Measurements from ENCODE around the gene TFF3.

The TFF3 gene

DNA sequence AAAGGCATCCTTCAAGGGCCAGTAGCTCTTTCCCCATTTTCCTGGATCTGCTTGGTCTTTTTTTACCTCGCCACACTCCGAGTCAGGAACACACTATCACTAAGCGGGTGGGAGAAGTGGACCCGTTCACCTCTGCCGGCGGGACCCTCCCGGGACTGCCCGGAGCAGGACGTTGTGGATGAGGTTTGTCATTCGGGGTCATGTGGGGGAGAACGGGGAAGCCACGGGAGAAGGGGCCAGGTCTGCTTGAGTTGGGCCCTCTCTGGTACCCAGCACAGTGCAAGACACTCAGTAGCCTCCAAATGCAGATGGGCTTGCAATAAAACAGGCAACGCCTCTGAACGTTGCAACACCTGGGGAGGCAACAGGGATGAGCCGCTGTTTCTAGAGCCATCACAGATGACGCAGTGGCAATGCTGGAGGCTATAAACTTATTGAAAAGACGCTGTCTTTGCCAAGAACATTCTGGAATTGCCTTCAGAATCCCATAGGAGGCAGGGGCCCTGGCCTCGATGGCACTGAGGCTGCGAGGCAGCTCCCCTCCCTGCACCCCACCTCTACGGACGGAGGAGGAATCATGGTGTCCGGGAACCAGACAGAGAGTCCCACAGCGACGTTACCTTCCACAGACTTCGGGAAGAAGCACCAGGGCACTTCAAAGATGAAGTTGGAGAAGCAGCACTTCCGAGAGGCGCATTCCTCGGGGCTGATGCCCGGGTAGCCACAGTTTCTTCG is 31.8 kb upstream of the TFF3 start:
- no peak for DNase-seq (ENCODE audit: low spot score)

DNA sequence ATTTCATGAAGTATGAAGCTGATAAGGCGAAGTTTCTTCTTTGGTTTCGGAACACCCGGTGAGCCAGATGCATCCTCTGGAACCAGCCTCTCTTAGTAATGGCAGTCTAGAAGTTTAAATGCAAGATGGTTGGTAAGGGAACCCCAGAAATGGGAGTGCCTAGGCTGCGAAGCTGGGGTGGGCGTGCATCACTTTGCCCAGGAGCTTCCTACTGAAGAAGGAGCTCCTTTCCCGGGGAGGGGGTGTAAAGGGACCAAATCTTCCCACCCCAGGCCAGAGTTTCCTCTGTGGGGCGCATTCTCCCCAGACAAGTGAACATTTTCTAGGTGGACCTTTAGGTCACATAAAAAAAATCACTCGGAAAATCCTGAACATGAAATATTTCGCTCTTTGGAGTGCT is 31.2 kb upstream of the TFF3 start:
- no peak for DNase-seq (ENCODE audit: low spot score)

DNA sequence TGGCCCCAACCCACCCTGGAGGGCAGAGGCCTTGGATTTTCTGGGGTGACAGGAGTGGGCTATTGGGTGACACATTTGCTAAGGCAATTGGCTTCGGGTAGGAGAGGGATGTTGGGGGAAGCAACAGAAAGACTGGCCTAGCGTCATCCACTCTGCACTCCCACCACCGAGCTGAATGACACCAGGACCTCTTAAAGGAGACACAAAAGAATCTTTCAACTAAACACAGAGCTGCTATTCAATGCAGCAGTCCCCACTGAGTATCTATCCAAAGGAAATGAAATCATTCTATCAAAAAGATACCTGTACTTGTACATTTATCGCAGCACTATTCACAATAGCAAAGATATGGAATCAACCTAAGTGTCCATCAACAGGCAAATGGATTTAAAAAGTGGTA is 29.4 kb upstream of the TFF3 start:
- no peak for DNase-seq (ENCODE audit: low spot score)

DNA sequence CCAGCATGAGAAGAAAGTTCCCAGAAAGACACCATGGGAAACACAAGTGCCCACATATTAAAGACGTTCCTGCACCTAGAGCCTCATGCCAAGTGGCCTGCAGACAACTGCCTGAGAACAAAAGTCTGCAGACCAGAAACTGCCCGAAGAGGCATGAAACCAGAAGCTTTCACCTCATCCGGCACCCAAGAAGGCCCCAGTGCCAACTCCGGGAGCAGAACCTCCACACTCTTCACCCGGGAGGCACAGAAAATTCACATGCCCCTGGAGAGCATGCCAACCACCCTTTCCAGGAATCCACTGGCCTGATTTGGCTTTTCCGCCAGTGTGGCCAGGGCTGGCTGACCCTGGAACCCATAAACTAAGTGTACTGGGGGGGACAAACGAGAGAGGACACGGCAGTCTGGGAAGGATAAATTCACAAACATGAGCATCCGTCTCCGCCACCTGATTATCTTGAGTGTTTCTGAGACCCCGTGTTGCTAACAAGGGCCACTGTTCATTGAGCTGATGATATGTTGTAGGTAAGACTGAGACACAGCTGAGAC is 28.8 kb upstream of the TFF3 start:
- DNase-seq (ENCODE audit: low spot score): no peak

DNA sequence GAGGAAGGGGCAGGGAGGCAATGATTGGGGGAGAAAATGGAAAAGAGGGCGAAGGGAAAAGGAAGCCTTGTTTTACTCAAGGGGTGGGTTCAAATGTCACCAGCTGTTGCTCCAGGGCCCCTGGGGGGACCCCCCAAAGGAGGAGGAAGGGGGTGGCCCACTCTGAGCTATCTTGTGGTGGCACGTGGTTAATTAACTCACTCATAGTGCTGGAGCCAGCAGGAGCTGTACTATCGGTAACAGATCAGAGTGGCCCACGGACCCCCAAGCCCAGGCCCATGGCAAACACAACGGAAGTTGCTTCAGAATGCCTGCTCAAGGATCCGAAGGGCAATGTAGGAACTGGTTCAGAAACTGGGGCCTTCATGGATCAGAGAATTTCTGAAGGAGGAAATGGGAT is 28.3 kb upstream of the TFF3 start:
- DNase-seq (ENCODE audit: low spot score): no peak

DNA sequence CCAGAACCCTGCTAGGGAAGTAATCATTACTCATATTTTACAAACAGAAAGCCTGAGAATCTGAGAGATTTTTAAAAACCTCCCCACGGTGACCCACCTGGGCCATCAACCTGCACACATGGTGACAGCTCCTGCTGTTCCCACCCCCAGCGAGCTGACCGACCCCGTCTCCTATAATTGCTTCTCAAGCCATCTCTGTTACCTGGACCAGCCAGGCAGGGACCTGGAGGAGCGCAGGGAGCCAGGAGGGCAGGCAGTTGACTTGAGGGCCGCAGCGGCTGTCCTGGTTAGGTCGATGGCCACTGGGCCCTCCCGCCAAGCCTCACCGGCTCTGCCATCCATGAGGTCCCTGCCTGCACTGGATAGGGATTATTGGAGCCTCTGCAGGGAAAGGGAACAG is 27.9 kb upstream of the TFF3 start:
- DNase-seq (ENCODE audit: low spot score): no peak

DNA sequence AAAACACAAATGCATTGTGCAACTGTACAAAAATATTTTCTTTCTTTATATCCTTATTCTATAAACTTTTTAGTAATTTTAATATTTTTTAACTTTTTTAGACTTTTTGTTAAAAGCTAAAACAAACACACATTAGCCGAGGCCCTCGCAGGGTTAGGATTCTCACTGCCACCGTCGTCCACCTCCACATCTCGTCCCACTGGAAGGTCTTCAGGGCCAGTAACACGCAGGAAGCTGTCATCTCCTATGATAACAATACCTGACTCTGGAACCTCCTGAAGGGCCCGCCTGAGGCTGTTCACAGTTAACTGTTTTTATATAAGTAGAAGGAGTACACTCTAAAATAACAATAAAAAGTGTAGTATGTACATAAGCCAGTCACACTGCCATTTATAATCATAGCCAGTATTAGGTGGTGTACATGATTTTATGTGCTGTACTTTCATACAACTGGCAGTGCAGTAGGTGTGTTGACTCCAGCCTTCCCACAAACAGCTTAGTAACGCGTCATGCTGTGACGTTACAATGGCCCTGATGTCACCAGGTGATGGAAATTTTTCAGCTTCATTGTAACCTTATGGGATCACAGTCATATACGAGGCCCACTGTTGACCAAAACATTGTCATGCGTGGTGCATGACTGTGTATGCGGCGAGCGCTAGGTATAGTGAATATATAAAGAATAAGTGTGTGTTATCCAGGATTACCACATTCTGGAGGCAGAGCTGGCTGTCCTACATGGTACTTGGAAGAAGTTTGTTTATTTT is 26.8 kb upstream of the TFF3 start:
- DNase-seq (ENCODE audit: low spot score): no peak

DNA sequence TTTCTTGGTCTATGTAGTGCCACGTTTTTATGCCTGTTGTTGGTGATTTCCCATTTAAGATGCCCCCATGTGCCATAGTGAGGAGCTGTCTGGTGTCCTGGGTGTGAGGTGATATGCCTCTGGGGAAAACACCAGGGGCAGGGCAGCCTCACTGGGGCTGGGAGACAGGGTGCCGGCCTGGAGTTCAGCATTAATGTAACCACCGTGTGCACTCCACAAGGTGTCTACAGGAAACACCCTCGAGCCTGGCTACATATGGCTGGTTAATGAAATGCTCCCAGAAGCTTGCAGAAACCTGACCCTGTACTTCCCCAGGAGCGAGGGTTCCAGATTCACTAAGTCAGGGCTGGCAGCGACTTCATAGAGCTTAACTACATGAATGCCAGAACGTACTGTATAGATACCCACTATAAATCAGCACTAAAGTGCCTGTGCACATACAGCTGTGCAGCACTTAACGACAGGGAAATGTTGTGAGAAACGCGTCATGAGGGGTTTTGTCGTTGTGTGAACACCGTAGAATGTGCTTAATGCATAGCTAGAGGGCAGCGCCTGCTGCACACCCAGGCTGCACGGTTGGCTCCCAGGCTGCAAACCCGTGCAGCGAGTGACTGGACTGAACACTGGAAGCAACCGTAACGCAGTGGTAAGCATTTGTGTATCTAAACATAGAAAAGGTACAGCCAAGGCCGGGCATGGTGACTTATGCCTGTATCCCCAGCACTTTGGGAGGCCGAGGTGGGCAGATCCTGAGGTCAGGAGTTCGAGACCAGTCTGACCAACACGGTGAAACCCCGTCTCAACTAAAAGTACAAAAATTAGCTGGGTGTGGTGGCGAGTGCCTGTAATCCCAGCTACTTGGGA is 25.2 kb upstream of the TFF3 start:
- DNase-seq (ENCODE audit: low spot score): no peak

DNA sequence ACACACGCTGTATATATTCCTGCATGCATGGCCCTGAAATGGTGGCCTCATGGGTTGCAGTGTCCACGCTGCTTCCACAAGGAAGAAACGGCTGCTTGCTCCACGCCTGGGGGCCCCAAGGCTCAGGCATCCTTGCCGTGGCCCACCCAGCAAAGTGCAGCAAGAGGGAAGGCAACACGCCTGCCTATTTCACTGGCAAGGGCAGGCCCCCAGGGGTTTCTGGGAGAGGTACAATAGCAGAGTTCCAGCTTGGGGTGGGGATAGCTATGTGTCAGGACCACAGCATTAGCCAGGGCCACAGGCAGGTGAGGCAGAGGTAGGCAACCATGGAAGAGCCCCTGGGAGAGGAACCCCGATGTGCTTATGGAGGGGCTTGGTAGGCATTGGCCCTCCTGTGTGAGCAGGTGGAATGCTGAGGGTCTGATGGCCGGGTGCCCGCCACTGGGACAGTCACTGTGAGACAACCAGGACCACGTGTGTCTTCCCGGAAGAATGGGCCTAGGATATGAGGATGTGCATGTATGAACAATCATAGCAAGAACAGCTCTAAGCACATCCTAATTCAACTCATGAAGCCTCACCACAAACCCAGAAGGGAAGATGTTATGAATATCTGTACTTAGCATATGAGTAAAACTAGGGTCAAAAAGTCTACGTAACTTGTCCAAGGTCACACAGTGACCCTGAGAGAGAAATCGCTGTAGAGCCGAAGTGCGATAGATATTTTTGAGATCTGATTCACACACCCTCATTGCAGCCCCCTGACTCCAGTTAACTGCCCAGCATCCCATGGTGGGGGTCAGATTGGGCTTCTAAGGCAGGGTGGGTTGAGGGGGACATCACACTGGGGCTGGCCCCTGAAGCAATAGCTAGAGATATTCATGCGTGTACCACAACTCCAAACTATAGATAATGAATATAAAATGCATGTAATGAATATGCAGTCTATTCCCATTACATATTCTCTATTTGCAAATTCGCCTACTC is 23.8 kb upstream of the TFF3 start:
- DNase-seq (ENCODE audit: low spot score): no peak

DNA sequence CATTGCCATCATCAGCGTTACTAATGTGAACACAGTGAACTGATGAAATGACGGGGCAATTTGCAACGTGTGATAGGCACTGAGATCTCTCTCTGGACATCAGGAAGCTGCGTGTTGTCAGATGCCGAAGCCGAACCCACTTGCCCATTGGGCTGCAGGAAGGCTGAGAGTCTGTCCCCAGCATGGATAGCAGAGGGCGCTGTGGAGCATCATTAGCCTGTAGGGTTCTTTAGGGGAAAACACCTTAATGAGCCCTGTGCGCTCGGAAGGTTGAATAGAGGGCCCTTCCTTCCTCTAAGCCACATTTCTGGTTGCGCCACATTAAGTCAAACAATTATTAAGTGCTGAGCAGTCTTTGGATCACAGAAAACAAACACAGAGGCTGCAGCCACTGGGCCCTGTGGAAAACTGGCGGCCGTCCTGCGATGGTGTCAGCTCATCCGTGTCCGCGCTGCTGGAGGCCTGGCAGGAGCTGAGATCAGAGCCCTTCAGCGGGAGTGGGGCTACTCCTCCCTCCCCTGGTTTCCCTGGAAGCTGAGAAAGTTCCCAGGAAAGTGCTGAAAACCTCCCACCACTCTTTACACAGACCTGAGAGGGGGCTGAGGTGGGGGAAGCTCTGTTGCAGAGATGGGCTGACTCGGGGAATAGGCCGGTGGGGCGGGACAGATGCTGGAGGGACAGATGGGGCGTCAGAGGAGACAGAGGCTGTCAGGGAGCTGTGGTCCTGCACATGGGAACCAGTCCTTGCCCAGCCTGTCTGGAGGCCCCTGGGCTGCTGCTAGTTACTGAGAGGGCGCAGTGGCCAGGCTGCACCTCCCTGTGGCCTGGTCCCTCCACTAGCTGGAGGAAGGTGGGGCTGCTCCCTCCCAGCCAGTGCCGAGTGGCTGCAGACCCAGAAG is 22.9 kb upstream of the TFF3 start:
- peak; percentile 54 for DNase-seq (ENCODE audit: low spot score)

DNA sequence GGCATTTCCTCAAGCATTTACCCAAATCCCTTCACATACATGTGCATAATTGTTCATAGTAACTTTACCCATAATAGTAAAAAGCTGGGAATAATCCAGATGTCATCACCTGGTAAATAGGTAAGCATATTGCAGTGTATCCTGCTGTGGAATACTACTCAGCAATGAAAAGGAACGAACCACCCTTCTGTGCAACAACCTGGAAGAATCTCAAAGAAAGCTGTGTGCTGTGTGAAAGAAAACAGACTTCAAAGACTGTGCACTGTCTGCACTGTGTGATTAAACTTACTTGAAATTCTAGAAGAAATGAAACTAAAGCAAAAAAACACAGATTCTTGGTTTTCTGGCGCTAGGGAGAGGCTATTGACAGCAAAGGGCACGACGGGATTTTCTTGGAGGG is 22.1 kb upstream of the TFF3 start:
- no peak for DNase-seq (ENCODE audit: low spot score)

DNA sequence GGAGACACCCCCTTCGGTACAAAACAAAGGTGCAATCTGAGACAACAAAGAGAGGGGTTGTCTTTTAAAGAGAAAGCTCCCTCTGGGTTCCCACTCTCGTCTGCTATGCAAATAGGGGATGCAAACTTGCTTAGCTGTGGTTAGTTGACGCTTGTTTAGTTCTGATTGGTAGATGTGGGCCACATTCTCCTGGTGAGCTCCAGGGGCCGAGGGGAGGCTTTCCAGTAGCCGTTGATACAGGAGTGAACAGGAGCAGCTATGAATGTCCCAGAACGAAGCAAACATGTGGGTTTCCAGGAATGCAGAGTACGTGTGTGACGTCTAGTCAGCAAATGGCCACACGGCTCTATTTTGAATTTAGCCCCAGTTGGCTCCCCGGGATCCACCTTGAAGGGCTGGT is 20.8 kb upstream of the TFF3 start:
- DNase-seq (ENCODE audit: low spot score): peak; percentile 84

DNA sequence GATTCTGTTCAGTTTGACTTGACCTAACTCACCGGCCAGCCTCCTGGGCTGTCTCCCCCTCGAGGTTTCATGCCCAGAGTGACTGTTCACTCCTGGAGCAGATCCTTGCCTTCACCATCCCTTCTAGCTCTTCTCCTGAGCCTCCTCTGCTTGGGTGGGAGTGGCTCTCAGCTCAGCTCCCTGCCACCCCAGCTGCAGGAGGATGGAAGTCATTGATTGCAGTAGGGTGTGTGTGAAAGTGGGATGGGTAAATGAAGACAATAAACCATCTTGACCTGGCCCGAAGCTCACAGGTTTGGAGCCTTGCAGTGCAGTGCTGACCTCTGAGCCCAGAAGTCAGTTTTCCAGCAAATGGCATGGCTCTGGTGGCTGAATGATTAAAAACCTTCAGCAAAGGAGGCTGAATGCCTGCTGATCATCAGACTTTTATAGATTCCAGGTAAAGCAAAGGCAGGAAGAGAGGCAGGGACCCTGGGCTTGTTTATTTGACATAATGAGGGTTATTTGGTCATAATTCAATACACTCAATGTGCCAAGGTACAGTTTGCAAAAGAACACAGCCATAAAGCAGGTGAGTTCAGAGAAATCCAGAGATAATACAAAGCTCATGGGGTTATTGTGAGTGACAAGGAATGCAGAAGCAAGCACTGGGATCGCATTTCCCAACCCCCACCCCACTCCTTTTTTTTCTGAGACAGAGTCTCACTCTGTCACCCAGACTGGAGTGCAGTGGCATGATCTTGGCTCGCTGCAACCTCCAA is 17.5 kb upstream of the TFF3 start:
- DNase-seq (ENCODE audit: low spot score): no peak

DNA sequence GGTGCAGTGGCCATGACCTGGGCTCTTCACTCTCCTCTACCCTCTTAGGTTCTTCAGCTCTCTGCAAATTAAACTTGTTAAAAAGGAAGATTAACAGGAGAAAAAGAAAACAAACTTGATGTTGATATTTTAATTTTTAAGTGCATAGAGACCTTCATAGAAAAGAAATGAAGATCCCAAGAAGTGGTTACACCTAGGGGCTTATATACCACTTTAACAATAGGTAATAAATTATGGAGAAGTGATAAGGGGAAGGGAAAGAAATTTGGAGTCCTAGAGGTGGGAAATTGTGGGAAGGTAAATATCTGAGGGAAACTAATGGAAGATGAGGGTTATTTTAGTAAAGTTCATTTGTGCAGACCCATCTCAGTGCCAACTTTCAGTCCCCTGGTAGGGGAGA is 16.5 kb upstream of the TFF3 start:
- DNase-seq (ENCODE audit: low spot score): no peak

DNA sequence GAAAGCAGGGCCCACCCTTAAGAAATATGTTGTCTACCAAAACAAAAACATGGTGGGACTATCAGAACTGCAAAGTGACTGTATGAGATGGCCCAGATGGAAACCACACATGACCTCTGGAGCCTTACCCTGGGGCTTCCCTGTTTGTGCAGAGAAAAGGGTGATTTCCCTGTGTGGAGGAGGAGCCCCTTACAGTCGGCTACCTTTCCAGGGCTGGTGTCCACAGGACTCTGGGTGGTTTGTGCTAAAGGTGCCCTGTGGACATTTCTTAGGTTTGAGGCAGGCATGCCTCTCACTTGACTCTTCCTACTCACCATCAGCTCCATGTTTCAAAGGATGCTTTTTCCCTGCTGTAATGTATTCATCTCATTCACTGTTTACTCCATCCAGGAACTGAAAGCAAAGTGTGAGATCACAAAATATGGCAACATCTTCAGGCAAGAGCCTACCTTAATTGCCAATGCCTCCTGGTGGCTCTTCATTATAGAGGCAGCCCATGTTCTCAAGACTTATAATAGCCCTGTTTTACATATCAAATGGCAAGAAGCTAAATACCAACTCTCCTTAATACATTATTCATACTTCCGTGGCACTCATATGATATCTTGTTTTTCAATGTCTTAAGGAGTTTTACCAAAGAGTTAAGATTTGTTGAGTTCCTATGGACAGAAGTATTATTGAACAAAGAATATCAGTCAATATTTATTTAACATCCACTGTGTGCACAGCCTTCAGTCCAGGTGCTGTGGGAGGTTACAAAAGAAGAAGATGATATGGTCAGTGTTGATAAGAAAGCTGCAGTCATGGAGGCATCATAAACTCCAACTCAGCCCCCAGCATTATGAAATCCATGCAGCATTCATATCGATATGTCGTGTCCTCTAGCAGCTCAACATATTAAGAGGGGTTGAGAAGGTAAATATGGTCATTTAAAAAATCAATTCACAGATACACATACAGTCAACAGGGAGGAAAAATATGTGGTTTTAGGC is 15.5 kb upstream of the TFF3 start:
- no peak for DNase-seq (ENCODE audit: low spot score)

DNA sequence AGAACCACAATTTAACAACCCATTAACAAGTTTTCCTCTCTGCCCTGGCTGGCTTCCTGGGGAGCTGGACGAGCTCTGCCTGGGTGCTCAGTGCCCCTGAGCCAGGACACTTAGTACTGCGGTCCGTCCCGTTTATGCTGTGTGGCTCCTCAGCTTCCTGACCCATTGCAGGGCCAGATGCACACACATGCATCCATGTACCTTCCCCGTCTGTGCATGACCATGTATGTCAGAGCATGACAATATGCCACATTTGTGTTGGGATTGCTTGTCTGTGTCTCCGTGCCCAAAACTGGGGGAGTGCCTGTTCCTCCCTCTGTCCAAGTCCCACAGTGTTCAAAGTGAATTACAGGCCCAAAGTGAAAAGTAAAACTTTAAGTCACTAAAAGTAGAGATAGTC is 9.7 kb upstream of the TFF3 start:
- no peak for DNase-seq (ENCODE audit: low spot score)

DNA sequence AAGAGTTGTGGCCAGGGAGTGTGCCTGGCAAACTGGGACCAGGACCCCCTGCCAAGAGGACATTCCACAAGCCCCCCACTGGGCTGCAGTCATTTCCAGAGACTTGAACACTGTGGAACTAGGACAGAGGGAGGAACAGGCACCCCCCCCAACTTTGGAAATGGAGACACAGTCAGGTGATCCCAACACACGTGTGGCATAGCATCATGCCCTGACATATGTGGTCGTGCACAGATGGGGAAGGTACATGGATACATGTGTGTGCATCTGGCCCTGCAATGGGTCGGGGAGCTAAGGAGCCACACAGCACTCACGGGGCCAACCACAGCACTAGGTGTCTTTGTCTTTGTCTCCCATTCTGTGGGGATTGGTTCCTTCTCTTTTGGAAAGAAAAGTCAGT is 6.6 kb upstream of the TFF3 start:
- no peak for DNase-seq (ENCODE audit: low spot score)

DNA sequence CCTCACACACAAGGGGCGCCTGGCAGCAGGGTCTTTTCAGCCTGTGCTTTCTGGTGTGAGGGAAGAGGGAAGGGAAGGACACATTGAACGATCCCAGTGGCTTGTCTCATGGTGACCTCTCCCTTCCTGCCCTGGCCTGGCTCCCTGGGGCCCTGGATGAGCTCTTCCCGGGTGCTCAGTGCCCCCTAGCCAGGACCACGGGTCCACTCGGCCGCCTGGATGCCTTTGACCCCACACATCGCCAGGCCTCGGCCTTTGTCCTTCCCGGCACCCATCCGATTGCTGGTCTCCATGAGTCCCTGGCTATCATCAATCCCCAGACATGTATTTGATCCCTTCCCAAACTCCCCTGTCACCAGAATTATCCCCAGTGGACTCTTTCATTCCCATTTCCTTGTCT is 6.0 kb upstream of the TFF3 start:
- no peak for DNase-seq (ENCODE audit: low spot score)
